ENCODE results near the gene OVAAL. TPM values are rescaled to one million over a fixed set of nuclear protein-coding genes. Genes with fewer than 3 reads are reported as not detected.

OVAAL gene
- total RNA-seq, 2 donors from 2014 or later = not detected

- Mint-ChIP-seq H3K36me3 (ENCODE audit: low read depth) (no peaks in the 10 kb centered on the region), H3K9me3 (no peaks in the 10 kb centered on the region), H3K4me3 (no peak overlapping the region), H3K4me1 (peaks cover 10% of the 10 kb centered on the region), H3K27me3 (ENCODE audit: insufficient read depth) (peaks cover 76% of the 10 kb centered on the region), H3K27ac (no peak overlapping the region)
- TF ChIP-seq CTCF (conservative IDR thresholded peaks at IDR 0.05) = no peak
- H3K9me3 ChIP-seq (ENCODE audit: control insufficient read depth, low read length) = no peaks in the 10 kb centered on the region
- H3K36me3 ChIP-seq (ENCODE audit: control insufficient read depth, insufficient read depth, low read length) = no peaks in the 10 kb centered on the region
- DNase-seq = no peak
- 93 to 94% methylated on average over 6 to 9 of the region's 9 CpGs for whole genome bisulfite sequencing, 2 experiments (ENCODE audit: insufficient coverage in 1 of 2, insufficient read length in 1 of 2)
- H3K27me3 ChIP-seq (ENCODE audit: control insufficient read depth, insufficient read depth, low read length, poor library complexity, severe bottlenecking) = peaks cover 90% of the 10 kb centered on the region
- no peak overlapping the region for H3K27ac ChIP-seq (ENCODE audit: low read depth, low read length)
- no peaks in the 10 kb centered on the region for H3K4me1 ChIP-seq (ENCODE audit: control insufficient read depth, insufficient read depth, low read length)
- H3K4me3 ChIP-seq (ENCODE audit: low read length) = no peak overlapping the region
- no peak overlapping the region for H3K9ac ChIP-seq (ENCODE audit: extremely low read depth, low read length, poor library complexity, severe bottlenecking)
Observed at GRCh38 chr1:180567654-180568053, 8.9 kb downstream of the OVAAL start.

- Mint-ChIP-seq H3K9me3 (no peaks in the 10 kb centered on the region), H3K27ac (no peak overlapping the region), H3K36me3 (ENCODE audit: low read depth) (no peaks in the 10 kb centered on the region), H3K4me3 (no peak overlapping the region), H3K4me1 (peaks cover 5% of the 10 kb centered on the region), H3K27me3 (ENCODE audit: insufficient read depth) (peaks cover 80% of the 10 kb centered on the region)
- no peak overlapping the region for H3K4me3 ChIP-seq (ENCODE audit: low read length)
- WGBS, 2 experiments (ENCODE audit: insufficient coverage in 1 of 2, insufficient read length in 1 of 2) = 93% methylated on average over 2 of the region's 2 CpGs; no CpG with 5 or more reads in 1 of the 2 experiments
- H3K36me3 ChIP-seq (ENCODE audit: control insufficient read depth, insufficient read depth, low read length) = no peaks in the 10 kb centered on the region
- H3K27me3 ChIP-seq (ENCODE audit: control insufficient read depth, insufficient read depth, low read length, poor library complexity, severe bottlenecking) = peaks cover 95% of the 10 kb centered on the region
- no peak for TF ChIP-seq CTCF (conservative IDR thresholded peaks at IDR 0.05)
- no peaks in the 10 kb centered on the region for H3K9me3 ChIP-seq (ENCODE audit: control insufficient read depth, low read length)
- no peak overlapping the region for H3K9ac ChIP-seq (ENCODE audit: extremely low read depth, low read length, poor library complexity, severe bottlenecking)
- no peak for DNase-seq
- no peak overlapping the region for H3K27ac ChIP-seq (ENCODE audit: low read depth, low read length)
- H3K4me1 ChIP-seq (ENCODE audit: control insufficient read depth, insufficient read depth, low read length) = no peaks in the 10 kb centered on the region
Observed at GRCh38 chr1:180568184-180568583, 9.4 kb downstream of the OVAAL start.

- no peak overlapping the region for H3K27ac ChIP-seq (ENCODE audit: low read depth, low read length)
- H3K4me1 ChIP-seq (ENCODE audit: control insufficient read depth, insufficient read depth, low read length) = no peaks in the 10 kb centered on the region
- H3K27me3 ChIP-seq (ENCODE audit: control insufficient read depth, insufficient read depth, low read length, poor library complexity, severe bottlenecking) = peaks cover 73% of the 10 kb centered on the region
- 87 to 93% methylated on average over 4 to 5 of the region's 5 CpGs for WGBS, 2 experiments (ENCODE audit: insufficient coverage in 1 of 2, insufficient read length in 1 of 2)
- Mint-ChIP-seq H3K27ac (no peak overlapping the region), H3K27me3 (ENCODE audit: insufficient read depth) (peaks cover 76% of the 10 kb centered on the region), H3K9me3 (no peaks in the 10 kb centered on the region), H3K4me3 (no peak overlapping the region), H3K4me1 (peaks cover 5% of the 10 kb centered on the region), H3K36me3 (ENCODE audit: low read depth) (no peaks in the 10 kb centered on the region)
- H3K9ac ChIP-seq (ENCODE audit: extremely low read depth, low read length, poor library complexity, severe bottlenecking) = no peak overlapping the region
- no peaks in the 10 kb centered on the region for H3K9me3 ChIP-seq (ENCODE audit: control insufficient read depth, low read length)
- H3K36me3 ChIP-seq (ENCODE audit: control insufficient read depth, insufficient read depth, low read length) = no peaks in the 10 kb centered on the region
- DNase-seq = no peak
- H3K4me3 ChIP-seq (ENCODE audit: low read length) = no peak overlapping the region
- TF ChIP-seq CTCF (conservative IDR thresholded peaks at IDR 0.05) = no peak
Observed at GRCh38 chr1:180571060-180571831, 12.5 kb downstream of the OVAAL start.
